Measurements from ENCODE around the gene GLCE.

Gene GLCE

GRCh38 chr15:69314131-69314530 lies 153.7 kb downstream of the GLCE start:
- Mint-ChIP-seq H3K27me3 (peaks cover 47 to 92% of the 10 kb centered on the region in 2 donors), H3K4me1 (ENCODE audit: low read depth in 2 of 2) (no peaks in the 10 kb centered on the region), H3K4me3 (no peak overlapping the region), H3K9me3 (no peaks in the 10 kb centered on the region), H3K27ac (no peak overlapping the region), H3K36me3 (ENCODE audit: insufficient read depth) (no peaks in the 10 kb centered on the region)
- DNase-seq = no peak
- no peak for ATAC-seq (replicated peaks)

DNA sequence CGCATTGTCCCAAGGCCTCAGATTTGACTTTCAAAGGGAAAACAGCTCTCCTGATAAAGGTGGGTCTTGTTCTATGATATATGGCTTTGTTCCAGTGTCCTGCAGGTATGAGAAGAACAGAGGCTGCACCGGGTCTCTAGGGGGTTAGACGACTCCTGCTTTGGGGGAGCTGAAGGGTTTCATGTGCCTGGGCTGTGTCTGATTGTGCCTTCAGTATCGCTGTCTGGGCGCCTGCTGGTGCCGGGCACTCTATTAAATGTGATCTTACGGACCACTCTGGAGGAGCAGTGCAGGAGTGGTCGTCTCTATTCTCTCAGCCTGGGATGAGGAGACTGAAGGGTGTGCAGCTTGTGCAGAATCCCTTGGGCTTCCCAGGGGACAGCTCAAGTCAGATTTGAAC lies 154.3 kb downstream of the GLCE start:
- H3K4me3 Mint-ChIP-seq = no peak overlapping the region
- ATAC-seq (replicated peaks) = no peak
- H3K9me3 Mint-ChIP-seq = no peaks in the 10 kb centered on the region
- H3K27ac Mint-ChIP-seq = no peak overlapping the region
- no peaks in the 10 kb centered on the region for H3K36me3 Mint-ChIP-seq (ENCODE audit: insufficient read depth)
- H3K4me1 Mint-ChIP-seq (ENCODE audit: low read depth in 2 of 2) = no peaks in the 10 kb centered on the region
- peaks cover 44 to 92% of the 10 kb centered on the region in 2 donors for H3K27me3 Mint-ChIP-seq
- no peak for DNase-seq

GRCh38 chr15:69315402-69316110 lies 155.1 kb downstream of the GLCE start:
- Mint-ChIP-seq H3K4me3 (no peak overlapping the region), H3K27me3 (peaks cover 44 to 94% of the 10 kb centered on the region in 2 donors), H3K9me3 (no peaks in the 10 kb centered on the region), H3K27ac (no peak overlapping the region), H3K4me1 (ENCODE audit: low read depth in 2 of 2) (no peaks in the 10 kb centered on the region), H3K36me3 (ENCODE audit: insufficient read depth) (no peaks in the 10 kb centered on the region)
- no peak for DNase-seq
- ATAC-seq (replicated peaks) = no peak

DNA sequence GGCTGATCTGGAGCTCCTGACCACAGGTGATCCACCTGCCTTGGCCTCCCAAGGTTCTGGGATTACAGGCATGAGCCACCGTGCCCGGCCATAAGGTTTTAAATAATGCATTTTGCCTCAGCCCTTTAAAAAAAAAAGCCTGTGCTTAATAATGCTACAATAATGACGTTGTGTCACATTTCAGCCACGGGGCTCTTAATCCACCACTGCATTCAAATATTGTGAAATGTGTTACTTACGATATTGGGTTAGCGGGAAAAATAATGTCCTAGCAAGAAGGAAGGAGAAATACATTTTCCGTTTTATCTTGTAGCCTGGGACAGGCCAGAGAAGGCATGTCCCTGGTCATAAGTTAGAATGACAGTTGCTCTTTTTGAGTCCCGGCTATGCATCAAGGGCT lies 155.9 kb downstream of the GLCE start:
- DNase-seq (no peak), ATAC-seq (replicated peaks) (no peak)
- H3K27ac Mint-ChIP-seq = no peak overlapping the region
- no peaks in the 10 kb centered on the region for H3K9me3 Mint-ChIP-seq
- no peaks in the 10 kb centered on the region for H3K36me3 Mint-ChIP-seq (ENCODE audit: insufficient read depth)
- H3K27me3 Mint-ChIP-seq = peaks cover 45 to 93% of the 10 kb centered on the region in 2 donors
- no peak overlapping the region for H3K4me3 Mint-ChIP-seq
- H3K4me1 Mint-ChIP-seq (ENCODE audit: low read depth in 2 of 2) = no peaks in the 10 kb centered on the region

DNA sequence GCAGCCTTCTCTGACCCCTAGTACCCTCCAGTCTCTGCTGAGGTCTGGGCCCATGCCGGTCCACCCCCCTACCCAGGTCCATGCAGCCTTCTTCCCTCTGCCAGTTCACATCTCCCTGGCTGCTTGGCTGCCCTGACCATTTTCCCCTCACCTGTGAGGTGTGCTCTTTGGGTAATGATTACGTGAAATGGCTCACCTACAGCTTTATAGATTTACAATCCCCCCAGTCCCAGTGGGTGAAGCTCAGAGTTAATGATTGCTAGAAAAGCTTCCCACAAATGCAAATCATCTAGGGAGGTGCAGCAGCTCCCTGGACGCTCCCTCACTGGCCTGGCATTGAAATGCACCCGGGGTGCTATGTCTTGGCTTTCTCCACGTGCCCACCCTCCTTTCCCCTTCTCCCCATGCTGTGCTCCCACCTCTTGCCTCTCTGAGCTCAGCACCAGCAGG lies 157.0 kb downstream of the GLCE start:
- Mint-ChIP-seq H3K9me3 (no peaks in the 10 kb centered on the region), H3K27me3 (peaks cover 53 to 93% of the 10 kb centered on the region in 2 donors), H3K4me3 (no peak overlapping the region), H3K36me3 (ENCODE audit: insufficient read depth) (no peaks in the 10 kb centered on the region), H3K27ac (no peak overlapping the region), H3K4me1 (ENCODE audit: low read depth in 2 of 2) (no peaks in the 10 kb centered on the region)
- DNase-seq = no peak
- no peak for ATAC-seq (replicated peaks)

GRCh38 chr15:69318033-69318432 lies 157.6 kb downstream of the GLCE start:
- H3K9me3 Mint-ChIP-seq = no peaks in the 10 kb centered on the region
- no peak overlapping the region for H3K4me3 Mint-ChIP-seq
- DNase-seq (no peak), ATAC-seq (replicated peaks) (no peak)
- no peaks in the 10 kb centered on the region for H3K4me1 Mint-ChIP-seq (ENCODE audit: low read depth in 2 of 2)
- H3K36me3 Mint-ChIP-seq (ENCODE audit: insufficient read depth) = no peaks in the 10 kb centered on the region
- peaks cover 58 to 95% of the 10 kb centered on the region in 2 donors for H3K27me3 Mint-ChIP-seq
- no peak overlapping the region for H3K27ac Mint-ChIP-seq

- H3K4me1 Mint-ChIP-seq (ENCODE audit: low read depth in 2 of 2) = no peaks in the 10 kb centered on the region
- no peak overlapping the region for H3K4me3 Mint-ChIP-seq
- H3K9me3 Mint-ChIP-seq = no peaks in the 10 kb centered on the region
- ATAC-seq (replicated peaks) (no peak), DNase-seq (no peak)
- peaks cover 52 to 85% of the 10 kb centered on the region in 2 donors for H3K27me3 Mint-ChIP-seq
- H3K36me3 Mint-ChIP-seq (ENCODE audit: insufficient read depth) = no peaks in the 10 kb centered on the region
- no peak overlapping the region for H3K27ac Mint-ChIP-seq
Observed at GRCh38 chr15:69319384-69320375, 159.2 kb downstream of the GLCE start.

DNA sequence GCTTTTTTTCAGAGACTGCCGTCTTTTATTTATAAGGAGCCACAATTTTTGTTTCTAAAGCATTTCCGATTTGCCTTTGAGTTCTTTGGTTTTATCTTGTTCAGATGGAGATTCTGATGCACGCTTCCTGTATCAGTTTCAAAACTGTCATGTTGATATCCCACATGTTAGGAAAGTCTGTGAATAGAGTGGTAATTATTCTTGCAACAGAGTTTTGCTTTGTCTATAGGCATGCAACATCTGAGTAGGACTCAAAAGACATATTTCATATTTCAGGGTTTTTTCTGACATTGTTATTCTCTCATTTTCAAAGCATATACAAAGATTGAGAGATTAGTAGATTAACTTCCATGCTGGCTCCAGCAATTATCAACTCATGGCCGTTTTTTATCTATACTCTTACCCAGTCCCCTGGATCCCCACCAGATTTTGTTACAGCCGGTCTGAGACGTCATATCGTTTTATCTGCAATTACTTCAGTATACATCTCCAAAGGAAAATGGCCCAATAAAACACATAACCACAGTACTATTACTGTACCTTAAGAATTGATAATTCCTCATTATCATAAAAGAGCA lies 160.6 kb downstream of the GLCE start:
- DNase-seq (no peak), ATAC-seq (replicated peaks) (no peak)
- Mint-ChIP-seq H3K27ac (no peak overlapping the region), H3K36me3 (ENCODE audit: insufficient read depth) (no peaks in the 10 kb centered on the region), H3K4me1 (ENCODE audit: low read depth in 2 of 2) (no peaks in the 10 kb centered on the region), H3K4me3 (no peak overlapping the region), H3K9me3 (no peaks in the 10 kb centered on the region), H3K27me3 (peaks cover 50 to 85% of the 10 kb centered on the region in 2 donors)
